Fibroblast of skin of left biceps (primary cell): ENCODE measurements around the gene JMJD7.

ENCODE experiments used
- DNase-seq, 2 experiments: peaks; one replicate each; pipeline ENCODE4 v3.0.0-alpha.2; 2013; ENCODE audit warnings: low read depth in 2 of 2

The JMJD7 gene

GRCh38 chr15:41844814-41845213 is 16.9 kb downstream of the JMJD7 start:
- no peak for DNase-seq

- DNase-seq: no peak
Measured at GRCh38 chr15:41847206-41847605, 19.3 kb downstream of the JMJD7 start.

DNA sequence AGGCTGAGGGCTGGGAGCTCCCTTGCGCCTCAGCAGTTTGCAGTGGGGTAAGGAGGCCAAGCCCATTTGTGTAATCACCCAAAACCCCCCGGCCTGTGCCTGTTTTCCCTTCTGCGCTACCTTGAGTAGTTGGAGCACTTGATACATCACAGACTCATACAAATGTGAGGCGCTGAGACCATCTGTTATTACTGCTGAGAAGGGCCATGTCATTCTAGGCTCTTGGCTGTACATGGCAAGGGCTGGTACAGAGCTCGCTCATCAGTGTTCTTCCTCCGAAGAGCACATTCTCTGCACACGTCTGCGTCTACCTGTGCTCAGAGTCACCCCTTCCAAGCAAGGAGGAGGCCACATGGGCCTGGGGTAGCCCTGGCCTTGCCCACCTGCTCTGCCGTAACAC is 20.1 kb downstream of the JMJD7 start:
- DNase-seq: no peak

- DNase-seq: no peak
Measured at GRCh38 chr15:41848631-41849030, 20.7 kb downstream of the JMJD7 start.

GRCh38 chr15:41849204-41849603 is 21.3 kb downstream of the JMJD7 start:
- no peak for DNase-seq

DNA sequence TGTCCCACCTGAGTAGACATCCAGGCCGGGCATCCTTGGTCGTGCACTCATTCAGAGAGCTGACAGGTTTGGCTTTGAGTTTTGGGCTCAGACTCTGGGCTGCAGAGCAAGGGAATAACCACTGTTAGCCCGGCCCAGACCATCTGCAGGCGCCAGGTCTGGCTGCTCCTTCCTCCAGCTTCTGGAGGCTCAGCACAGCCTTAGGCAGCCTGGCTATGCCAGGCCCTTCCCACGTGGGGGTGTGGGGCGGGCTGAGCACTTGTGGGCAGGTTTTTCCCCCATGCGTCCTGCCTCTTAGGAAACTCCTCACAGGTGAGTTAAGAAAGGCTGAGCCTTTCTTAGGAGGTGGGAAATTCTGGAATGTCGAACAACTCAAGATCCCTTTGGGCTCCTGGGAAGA is 22.0 kb downstream of the JMJD7 start:
- no peak for DNase-seq

DNA sequence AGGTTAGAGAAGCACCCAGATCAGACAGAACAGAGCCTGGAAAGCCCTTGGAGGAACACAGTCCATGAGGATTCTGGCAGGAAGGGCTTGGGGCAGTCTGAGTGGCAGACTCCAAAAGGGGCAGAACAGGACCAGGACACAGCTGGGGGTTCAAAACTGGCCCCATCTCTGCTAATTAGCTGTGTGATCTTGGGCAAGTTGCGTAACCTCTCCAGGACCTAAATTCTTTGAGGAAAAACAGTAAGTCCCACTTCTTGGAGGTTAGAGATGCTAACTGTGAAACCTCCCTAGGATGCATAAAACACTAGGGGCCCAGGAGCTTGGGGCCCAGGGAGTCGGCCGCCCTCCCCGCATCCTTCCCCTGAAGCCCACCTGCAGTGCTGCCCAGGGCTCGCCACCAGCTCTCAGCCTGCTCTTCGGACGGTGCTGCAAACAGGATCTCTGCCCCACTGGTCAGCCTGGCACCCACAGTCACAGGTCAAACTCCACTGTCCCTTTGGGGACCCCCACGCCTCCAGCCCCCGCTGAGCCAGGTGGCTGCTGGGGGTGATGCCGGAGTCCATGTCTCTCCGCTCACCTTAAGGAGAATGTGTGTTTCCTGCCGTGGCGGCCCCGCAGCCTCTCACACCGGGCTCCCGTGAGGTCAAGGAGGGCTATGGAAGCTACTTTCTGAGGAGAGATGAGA is 22.7 kb downstream of the JMJD7 start:
- no peak for DNase-seq

GRCh38 chr15:41851167-41851523 is 23.3 kb downstream of the JMJD7 start:
- no peak for DNase-seq

DNA sequence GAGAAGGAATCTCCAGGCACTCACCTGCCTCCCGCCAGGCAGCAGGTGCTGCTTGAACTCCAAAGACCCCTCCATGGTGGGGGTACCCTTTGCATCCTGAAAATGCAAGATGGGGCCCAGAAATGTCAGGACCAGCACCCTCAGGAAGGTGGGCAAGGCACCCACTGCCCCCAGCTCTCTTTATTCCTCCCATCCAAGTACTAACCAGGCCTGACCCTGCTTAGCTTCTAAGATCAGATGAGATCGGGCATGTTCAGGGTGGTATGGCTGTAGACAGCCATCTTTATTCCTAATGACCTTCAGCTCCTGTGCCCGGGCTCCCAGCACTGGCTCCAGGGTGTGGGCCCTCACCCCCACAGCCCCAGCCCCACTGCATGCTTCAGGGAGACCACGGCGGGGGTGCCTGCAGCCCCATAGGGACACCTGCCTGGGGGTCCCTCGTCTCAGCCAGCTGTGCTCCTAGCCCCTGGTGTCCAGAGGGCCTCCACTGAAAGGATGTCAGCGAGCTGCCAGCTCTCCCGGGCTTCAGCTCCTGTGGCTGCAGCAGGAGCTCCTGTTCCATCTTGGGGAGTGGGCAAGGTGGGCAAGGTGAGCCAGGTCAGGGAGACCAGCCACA is 24.0 kb downstream of the JMJD7 start:
- no peak for DNase-seq

- DNase-seq: no peak
Measured at GRCh38 chr15:41852736-41853590, 25.1 kb downstream of the JMJD7 start.

DNA sequence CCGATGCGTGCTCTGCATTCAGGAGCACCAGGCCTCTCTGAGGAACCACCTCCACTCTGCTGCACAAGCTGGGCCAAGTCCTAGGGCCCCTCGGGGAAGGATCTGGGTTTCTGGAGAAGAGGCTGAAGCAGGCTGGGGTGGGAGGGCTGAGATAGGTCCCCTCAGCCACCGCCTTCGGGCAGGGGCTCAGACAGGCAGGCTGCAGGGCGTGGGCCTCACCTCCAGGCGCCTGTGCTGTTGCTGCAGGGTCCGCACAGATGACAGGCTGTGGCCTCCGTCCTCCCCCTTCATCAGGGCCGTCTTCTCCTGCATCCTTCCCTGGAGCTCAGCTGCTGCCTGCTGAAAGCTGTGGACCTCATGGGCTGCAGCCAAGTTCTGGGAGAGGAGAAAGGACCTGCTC is 25.9 kb downstream of the JMJD7 start:
- DNase-seq: no peak

- no peak for DNase-seq
Measured at GRCh38 chr15:41854443-41854842, 26.6 kb downstream of the JMJD7 start.

DNA sequence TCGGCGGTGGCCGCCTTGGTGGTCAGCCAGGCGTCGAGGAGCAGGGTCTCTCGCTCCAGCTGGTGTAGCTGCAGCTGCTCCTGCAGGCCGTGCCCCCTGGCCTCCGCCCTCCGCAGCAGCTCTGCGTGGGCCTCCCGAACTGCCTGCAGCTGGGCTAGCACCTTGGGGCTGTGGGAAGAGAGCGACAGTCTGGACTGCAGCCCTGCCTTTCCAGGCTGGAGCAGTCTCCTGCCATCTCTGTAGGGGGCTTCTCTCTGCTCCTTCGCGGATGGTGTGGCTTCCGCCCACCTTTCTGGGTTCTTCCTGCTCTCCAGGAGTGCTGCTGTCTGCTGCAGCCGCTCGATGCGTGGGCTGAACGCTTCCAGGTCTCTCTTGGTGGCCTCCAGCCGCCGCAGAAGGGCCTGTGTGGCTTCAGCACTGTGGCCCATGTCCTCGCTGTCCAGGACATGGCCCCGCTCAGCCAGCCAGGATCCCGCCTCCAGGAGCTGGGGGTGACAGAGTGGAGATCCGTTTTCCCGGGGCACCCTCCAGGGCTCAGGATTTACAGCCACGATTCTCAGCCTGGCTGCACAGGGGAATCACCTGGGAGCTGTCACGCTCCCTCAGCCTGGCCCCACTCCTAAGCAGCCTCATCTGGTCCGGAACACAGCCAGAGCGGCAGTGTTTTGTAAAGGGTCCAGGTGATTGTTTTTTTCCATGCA is 27.5 kb downstream of the JMJD7 start:
- no peak for DNase-seq

DNA sequence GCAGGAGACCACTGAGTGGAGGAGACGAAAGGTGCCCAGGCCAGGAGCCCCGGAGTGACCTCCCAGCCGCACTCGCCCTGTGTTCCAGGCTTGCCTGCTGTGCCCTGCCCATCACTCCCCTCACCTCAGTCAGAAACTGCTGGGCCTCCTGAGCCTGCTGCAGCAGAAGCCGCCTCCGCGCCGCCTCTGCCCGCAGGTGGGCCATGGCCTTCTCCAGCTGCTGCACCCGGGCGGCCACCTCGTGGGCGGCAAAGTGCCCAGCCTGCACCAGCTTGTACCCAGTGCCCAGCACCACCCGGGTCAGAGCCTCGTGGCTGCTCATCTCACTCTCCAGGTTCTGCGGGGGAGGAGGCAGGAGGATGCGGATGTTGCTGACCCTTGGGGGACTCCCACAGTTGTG is 28.4 kb downstream of the JMJD7 start:
- DNase-seq: no peak

GRCh38 chr15:41856716-41857115 is 28.8 kb downstream of the JMJD7 start:
- DNase-seq: no peak

DNA sequence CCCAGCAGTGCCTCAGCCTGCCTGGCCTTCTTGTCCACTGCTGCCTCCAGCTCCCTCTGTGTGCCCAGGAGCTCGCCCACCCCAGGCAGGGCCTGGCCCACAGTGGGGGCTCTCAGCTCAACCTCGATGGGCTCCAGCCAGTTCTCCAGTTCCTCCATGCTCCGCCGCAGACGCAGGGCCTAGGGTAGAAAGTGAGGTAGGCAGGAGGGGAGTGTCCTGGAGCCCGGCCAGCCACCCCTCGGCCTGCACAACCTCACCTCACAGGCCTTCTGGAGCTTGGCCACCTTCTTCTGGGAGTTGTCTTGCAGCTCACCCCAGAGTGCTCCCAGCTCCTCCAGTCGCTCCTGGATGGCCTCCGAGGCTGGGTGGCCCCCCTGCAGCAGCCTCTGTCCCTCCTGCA is 29.4 kb downstream of the JMJD7 start:
- DNase-seq: no peak

- DNase-seq: no peak
Measured at GRCh38 chr15:41858756-41859155, 30.9 kb downstream of the JMJD7 start.

DNA sequence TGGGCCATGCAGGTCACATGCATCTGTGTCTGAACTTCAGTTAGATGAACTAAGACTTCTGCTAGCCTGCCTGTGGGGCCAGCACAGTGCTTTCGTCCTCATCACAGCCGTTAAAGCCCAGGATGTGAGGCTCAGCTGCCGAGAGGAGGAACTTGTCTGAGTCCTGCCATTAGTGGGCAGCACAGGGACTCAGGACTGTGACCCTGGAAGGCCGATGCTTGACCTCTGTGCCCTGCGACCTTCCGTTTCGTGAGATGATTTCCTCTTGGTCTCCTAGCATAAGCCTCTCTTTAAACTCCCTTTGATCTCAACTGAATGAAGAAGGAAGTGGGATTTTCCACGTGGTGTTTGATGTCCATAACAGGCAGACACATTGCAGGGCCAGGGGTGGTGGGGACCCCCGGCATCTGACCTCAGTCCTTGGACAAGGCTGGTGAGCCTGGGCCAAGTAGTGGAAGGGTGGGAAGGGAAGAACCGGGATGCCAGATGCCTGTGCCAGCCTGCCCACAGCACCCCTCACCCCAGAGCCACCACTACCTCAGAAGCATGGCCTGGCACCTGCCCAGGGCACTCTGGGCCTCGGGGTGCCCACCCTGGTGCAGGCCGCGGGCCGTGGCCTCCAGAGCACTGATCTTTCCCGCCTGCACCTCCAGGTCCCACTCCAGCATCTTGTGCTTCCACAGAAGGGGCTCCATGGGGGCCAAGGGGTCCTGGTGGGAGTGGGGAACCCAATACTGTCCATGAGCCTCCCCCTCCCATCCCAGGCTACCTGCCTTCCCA is 32.3 kb downstream of the JMJD7 start:
- DNase-seq: no peak

- DNase-seq: no peak
Measured at GRCh38 chr15:41861736-41862356, 34.0 kb downstream of the JMJD7 start.

- no peak for DNase-seq
Measured at GRCh38 chr15:41862515-41863116, 34.7 kb downstream of the JMJD7 start.
